Esophagus squamous epithelium (tissue), 5 donors: ENCODE measurements around the gene ST3GAL4. TPM values are rescaled to one million over a fixed set of nuclear protein-coding genes. Genes with fewer than 3 reads are reported as not detected.

Experiments used
- DNase-seq: peaks from one replicate; lab custom pipeline; 2025; lab: John Stamatoyannopoulos, UW
- H3K27ac ChIP-seq, 4 donors: fragments of 200-600 bp; sonication (generic); one replicate each; pipeline ENCODE4 v1.5.1; 2016 to 2019; ENCODE audit warnings: mild to moderate bottlenecking in 1 of 4
- H3K27me3 ChIP-seq, 4 donors: fragments of 200-600 bp; sonication (generic); 1 replicate in 3 of 4; 2 replicates in 1 of 4; pipeline versions ENCODE4 v1.5.1 to v1.6.0; 2017 to 2021; ENCODE audit warnings: antibody characterized with exemption in 1 of 4
- H3K36me3 ChIP-seq, 3 donors: fragments of 200-600 bp; sonication (generic); one replicate each; pipeline ENCODE4 v1.5.1; 2016 to 2019
- H3K4me1 ChIP-seq, 3 donors: fragments of 200-600 bp; sonication (generic); one replicate each; pipeline ENCODE4 v1.5.1; 2017 to 2019
- H3K4me3 ChIP-seq, 4 donors: fragments of 200-600 bp; sonication (generic); 1 replicate in 3 of 4; 2 replicates in 1 of 4; pipeline ENCODE4 v1.5.1; 2016 to 2019; ENCODE audit warnings: mild to moderate bottlenecking in 2 of 4, moderate library complexity in 1 of 4
- H3K9me3 ChIP-seq, 3 donors: fragments of 200-600 bp; sonication (generic); one replicate each; pipeline ENCODE4 v1.5.1; 2016 to 2019
- CTCF ChIP-seq, 6 experiments: fragments of 450-650 bp in 4 of 6; fragments of 200-600 bp in 2 of 6; sonication (generic) in 2 of 6; IDR thresholded peaks; one replicate each; pipeline ENCODE4 v1.5.1; 2016 to 2019; ENCODE audit warnings: antibody characterized with exemption in 6 of 6, mild to moderate bottlenecking in 4 of 6, moderate library complexity in 4 of 6
- POLR2A ChIP-seq, 4 donors: fragments of 450-650 bp; IDR thresholded peaks; one replicate each; pipeline ENCODE4 v1.6.1; 2017; ENCODE audit warnings: antibody characterized with exemption in 4 of 4, mild to moderate bottlenecking in 4 of 4, moderate library complexity in 3 of 4
- WGBS, 2 donors: methylation state at CpG; one replicate each; pipeline ENCODE4 v1.1.5; 2018; 5-methylcytosine and 5-hydroxymethylcytosine counted together
- intact Hi-C: fragments of 100-400 bp; cut with DNase I; formaldehyde crosslinking; loops from one replicate; pipeline ENCODE4 v1.15.0; 2022
- total RNA-seq, 4 donors: library from RNA; depleted of rRNA; stranded (reverse); fragments of >200 nt; gene quantifications; one replicate each; pipeline ENCODE4 v1.1.0, GENCODE V29; 2016
- donor health status: DM: yes; HTN: yes; CAD: no.

The ST3GAL4 gene
- total RNA-seq, 4 donors from 2014 or later = 31.0 to 110 (median 51.2) TPM

- Histone ChIP-seq H3K36me3 (no peaks in the 10 kb centered on the region), H3K4me3 (no peak overlapping the region), H3K4me1 (peaks cover 16 to 41% (median 25%) of the 10 kb centered on the region in 3 donors), H3K27ac (no peak overlapping the region), H3K9me3 (no peaks in the 10 kb centered on the region), H3K27me3 (no peaks in the 10 kb centered on the region)
- no peak for DNase-seq
- intact Hi-C loops = no loop called here
- TF ChIP-seq CTCF (IDR thresholded peaks at IDR 0.05) (no peak), POLR2A (IDR thresholded peaks at IDR 0.05) (no peak)
- 85 to 88% methylated on average over 4 of the region's 4 CpGs for WGBS, 2 donors
These were observed 41.5 kb downstream of the ST3GAL4 start for GRCh38 chr11:126396965-126397364.

- peaks cover 10 to 37% (median 15%) of the 10 kb centered on the region in 3 donors for H3K4me1 ChIP-seq
- H3K27me3 ChIP-seq = no peaks in the 10 kb centered on the region
- no peaks in the 10 kb centered on the region for H3K9me3 ChIP-seq
- intact Hi-C loops = no loop called here
- WGBS, 2 donors = 95% methylated on average over 3 of the region's 4 CpGs; no CpG with 5 or more reads in 1 of the 2 donors
- H3K27ac ChIP-seq = no peak overlapping the region
- TF ChIP-seq CTCF (IDR thresholded peaks at IDR 0.05) = no peak
- no peak for TF ChIP-seq POLR2A (IDR thresholded peaks at IDR 0.05)
- no peak overlapping the region for H3K4me3 ChIP-seq
- no peaks in the 10 kb centered on the region for H3K36me3 ChIP-seq
- DNase-seq = no peak
These were observed 42.8 kb downstream of the ST3GAL4 start for GRCh38 chr11:126398296-126398695.

GRCh38 chr11:126398721-126399120 is 43.2 kb downstream of the ST3GAL4 start:
- WGBS, 2 donors = 100% methylated on average over 1 of the region's 1 CpG
- H3K27me3 ChIP-seq = no peaks in the 10 kb centered on the region
- peaks cover 11 to 40% (median 17%) of the 10 kb centered on the region in 3 donors for H3K4me1 ChIP-seq
- TF ChIP-seq POLR2A (IDR thresholded peaks at IDR 0.05) (no peak), CTCF (IDR thresholded peaks at IDR 0.05) (no peak)
- intact Hi-C loops = no loop called here
- H3K27ac ChIP-seq = no peak overlapping the region
- no peak overlapping the region for H3K4me3 ChIP-seq
- no peaks in the 10 kb centered on the region for H3K36me3 ChIP-seq
- no peaks in the 10 kb centered on the region for H3K9me3 ChIP-seq
- no peak for DNase-seq

DNA sequence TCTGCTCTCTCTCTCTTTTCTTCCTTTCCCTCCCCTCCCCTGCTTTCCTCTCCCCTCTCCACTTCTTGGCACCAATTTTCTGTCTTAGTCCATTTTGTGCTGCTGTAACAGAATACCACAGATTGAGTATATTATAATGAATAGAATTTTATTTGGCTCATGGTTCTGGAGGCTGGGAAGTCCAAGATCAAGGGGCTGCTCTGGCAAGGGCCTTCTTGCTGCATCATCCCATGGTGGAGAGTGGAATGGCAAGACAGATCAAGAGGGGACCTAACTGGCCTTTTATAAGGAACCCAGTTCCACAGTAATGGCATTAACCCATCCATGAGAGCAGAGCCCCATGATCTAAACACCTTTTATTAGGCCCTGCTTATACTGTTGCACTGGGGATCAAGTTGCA is 44.5 kb downstream of the ST3GAL4 start:
- no peak for TF ChIP-seq POLR2A (IDR thresholded peaks at IDR 0.05)
- TF ChIP-seq CTCF (IDR thresholded peaks at IDR 0.05) = no peak
- DNase-seq = no peak
- peaks cover 5 to 42% (median 12%) of the 10 kb centered on the region in 3 donors for H3K4me1 ChIP-seq
- H3K9me3 ChIP-seq = no peaks in the 10 kb centered on the region
- intact Hi-C loops = no loop called here
- no peaks in the 10 kb centered on the region for H3K36me3 ChIP-seq
- H3K27ac ChIP-seq = no peak overlapping the region
- no peaks in the 10 kb centered on the region for H3K27me3 ChIP-seq
- no peak overlapping the region for H3K4me3 ChIP-seq

GRCh38 chr11:126400479-126400878 is 45.0 kb downstream of the ST3GAL4 start:
- H3K36me3 ChIP-seq = no peaks in the 10 kb centered on the region
- no peak overlapping the region for H3K27ac ChIP-seq
- H3K9me3 ChIP-seq = no peaks in the 10 kb centered on the region
- H3K4me1 ChIP-seq = peaks cover 8 to 42% (median 16%) of the 10 kb centered on the region in 3 donors
- H3K27me3 ChIP-seq = no peaks in the 10 kb centered on the region
- 95 to 97% methylated on average over 6 of the region's 6 CpGs for WGBS, 2 donors
- intact Hi-C loops = no loop called here
- no peak overlapping the region for H3K4me3 ChIP-seq
- no peak for TF ChIP-seq POLR2A (IDR thresholded peaks at IDR 0.05)
- no peak for TF ChIP-seq CTCF (IDR thresholded peaks at IDR 0.05)
- DNase-seq = no peak
